ENCODE data around the gene HAUS7. TPM values are rescaled to one million over a fixed set of nuclear protein-coding genes. Genes with fewer than 3 reads are reported as not detected.

Gene HAUS7
- total RNA-seq, 1 donor from 2014 or later = 60.3 TPM

DNA sequence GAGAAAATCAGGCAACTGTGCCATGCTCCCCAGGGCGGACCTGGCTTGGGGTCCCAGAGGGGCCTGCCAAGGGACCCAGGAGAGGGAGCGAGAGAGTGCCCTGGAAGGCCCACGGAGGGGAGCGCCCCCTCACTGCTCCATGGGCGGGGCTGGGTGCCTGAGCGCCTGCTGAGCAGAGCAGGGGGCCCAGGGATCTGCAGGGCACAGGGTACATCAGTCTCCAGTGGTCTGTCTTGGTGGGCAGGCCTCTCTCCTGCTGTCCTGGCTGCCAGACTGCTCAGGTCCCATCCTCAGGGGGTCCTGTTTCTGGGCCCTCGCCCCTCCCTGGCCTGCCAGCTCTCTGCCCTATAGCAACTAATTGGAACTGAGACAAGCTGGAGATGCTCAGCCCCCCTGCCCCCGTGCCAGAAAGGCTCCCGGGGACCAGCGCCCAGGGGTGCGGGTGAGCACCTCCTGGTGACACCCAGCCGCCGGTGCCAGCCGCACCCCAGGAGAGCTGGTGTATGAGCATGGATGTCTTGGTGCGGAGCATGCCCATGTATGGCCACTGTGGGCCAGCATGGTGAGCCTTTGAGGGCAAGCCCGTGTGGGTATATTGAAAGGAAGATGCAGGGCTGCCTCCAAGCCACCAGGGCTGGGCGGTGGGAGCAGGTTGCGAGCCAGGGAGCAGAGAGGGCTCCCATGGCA is 25.7 kb upstream of the HAUS7 start:
- peak overlapping the region; percentile 95 for H3K27ac Mint-ChIP-seq (ENCODE audit: unreplicated experiment)
- TF ChIP-seq, protein P1, sequence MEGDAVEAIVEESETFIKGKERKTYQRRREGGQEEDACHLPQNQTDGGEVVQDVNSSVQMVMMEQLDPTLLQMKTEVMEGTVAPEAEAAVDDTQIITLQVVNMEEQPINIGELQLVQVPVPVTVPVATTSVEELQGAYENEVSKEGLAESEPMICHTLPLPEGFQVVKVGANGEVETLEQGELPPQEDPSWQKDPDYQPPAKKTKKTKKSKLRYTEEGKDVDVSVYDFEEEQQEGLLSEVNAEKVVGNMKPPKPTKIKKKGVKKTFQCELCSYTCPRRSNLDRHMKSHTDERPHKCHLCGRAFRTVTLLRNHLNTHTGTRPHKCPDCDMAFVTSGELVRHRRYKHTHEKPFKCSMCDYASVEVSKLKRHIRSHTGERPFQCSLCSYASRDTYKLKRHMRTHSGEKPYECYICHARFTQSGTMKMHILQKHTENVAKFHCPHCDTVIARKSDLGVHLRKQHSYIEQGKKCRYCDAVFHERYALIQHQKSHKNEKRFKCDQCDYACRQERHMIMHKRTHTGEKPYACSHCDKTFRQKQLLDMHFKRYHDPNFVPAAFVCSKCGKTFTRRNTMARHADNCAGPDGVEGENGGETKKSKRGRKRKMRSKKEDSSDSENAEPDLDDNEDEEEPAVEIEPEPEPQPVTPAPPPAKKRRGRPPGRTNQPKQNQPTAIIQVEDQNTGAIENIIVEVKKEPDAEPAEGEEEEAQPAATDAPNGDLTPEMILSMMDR (IDR thresholded peaks at IDR 0.05) = no peak
- H3K4me1 Mint-ChIP-seq (ENCODE audit: unreplicated experiment) = peaks cover 55% of the 10 kb centered on the region
- peak overlapping the region; percentile 97 for H3K4me3 Mint-ChIP-seq (ENCODE audit: unreplicated experiment)
- H3K9me3 Mint-ChIP-seq (ENCODE audit: unreplicated experiment) = no peaks in the 10 kb centered on the region
- no peaks in the 10 kb centered on the region for H3K27me3 Mint-ChIP-seq (ENCODE audit: unreplicated experiment)
- no peak for DNase-seq (ENCODE audit: extremely low spot score, unreplicated experiment)
- H3K36me3 Mint-ChIP-seq (ENCODE audit: unreplicated experiment) = peaks cover 2% of the 10 kb centered on the region

- Mint-ChIP-seq H3K27me3 (ENCODE audit: unreplicated experiment) (no peaks in the 10 kb centered on the region), H3K9me3 (ENCODE audit: unreplicated experiment) (no peaks in the 10 kb centered on the region), H3K4me3 (ENCODE audit: unreplicated experiment) (peak overlapping the region; percentile 97), H3K27ac (ENCODE audit: unreplicated experiment) (peak overlapping the region; percentile 95), H3K4me1 (ENCODE audit: unreplicated experiment) (peaks cover 55% of the 10 kb centered on the region), H3K36me3 (ENCODE audit: unreplicated experiment) (peaks cover 2% of the 10 kb centered on the region)
- no peak for DNase-seq (ENCODE audit: extremely low spot score, unreplicated experiment)
- TF ChIP-seq, protein P1 (IDR thresholded peaks at IDR 0.05) = no peak
Observed at GRCh38 chrX:153495362-153495751, 25.0 kb upstream of the HAUS7 start.

DNA sequence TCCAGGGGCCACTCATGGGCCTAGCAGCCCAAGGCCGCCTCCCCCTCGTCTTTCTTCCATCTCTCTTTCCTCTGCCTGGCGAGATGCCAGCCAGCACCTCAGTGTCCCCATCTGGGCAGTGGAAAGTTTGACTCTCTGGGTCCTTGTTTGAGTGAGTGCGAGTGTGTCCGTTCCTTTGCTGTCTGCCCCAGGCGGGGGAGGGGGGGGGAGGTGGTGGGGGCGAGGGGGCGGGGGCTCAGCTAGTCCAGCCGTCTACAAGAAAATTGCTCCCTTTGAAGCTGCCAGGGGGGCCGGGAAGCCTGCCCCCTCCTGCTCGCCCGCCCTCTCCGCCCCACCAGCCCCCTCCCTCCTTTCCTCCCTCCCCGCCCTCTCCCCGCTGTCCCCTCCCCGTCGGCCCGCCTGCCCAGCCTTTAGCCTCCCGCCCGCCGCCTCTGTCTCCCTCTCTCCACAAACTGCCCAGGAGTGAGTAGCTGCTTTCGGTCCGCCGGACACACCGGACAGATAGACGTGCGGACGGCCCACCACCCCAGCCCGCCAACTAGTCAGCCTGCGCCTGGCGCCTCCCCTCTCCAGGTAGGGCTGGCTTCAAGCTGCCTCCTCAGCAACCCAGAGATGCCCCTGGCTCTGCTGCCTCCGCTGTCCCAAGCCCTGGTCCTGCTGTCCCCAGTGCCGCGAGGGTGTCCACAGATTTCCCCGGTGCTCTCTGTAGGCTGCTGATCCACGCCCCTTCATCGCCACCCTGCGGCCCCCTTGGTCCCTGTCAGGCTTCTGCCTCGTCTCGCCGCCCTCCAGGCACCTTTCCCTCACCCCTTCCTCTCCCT is 24.4 kb upstream of the HAUS7 start, which contains the start of gene BGN:
Gene BGN (plus strand): TSS at position 440 of the 821 bp plus-strand sequence. CDS start 9,652 bp downstream, outside the sequence.
- Mint-ChIP-seq H3K4me3 (ENCODE audit: unreplicated experiment) (peak within 1 kb of the TSS; percentile 97), H3K4me1 (ENCODE audit: unreplicated experiment) (peaks cover 57% of the 10 kb centered on the region), H3K36me3 (ENCODE audit: unreplicated experiment) (peaks cover 2% of the 10 kb centered on the region), H3K27ac (ENCODE audit: unreplicated experiment) (peak within 1 kb of the TSS; percentile 95), H3K9me3 (ENCODE audit: unreplicated experiment) (no peaks in the 10 kb centered on the region), H3K27me3 (ENCODE audit: unreplicated experiment) (no peaks in the 10 kb centered on the region)
- TF ChIP-seq, protein P1 (IDR thresholded peaks at IDR 0.05) = peak; percentile 59
- DNase-seq (ENCODE audit: extremely low spot score, unreplicated experiment) = no peak

DNA sequence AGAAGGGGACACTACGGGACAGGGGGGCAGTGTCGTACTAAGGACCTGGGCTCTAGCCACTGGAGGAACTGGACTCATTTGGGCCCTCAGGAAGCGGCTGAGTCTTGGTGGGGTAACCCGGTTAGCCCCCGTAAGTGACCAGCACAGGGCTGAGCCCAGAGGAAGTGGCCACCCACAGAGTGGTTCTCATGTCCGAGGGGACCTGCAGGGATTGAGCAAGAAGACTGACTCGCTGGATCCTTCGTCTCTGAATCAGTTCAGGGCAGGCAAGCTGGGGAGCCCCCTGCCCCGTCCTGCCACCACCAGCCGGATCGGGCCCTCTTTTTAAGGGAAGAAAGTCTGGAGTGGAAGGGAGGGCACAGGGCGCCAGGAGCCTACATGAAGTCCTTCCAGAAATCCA is 23.7 kb upstream of the HAUS7 start:
- Mint-ChIP-seq H3K4me3 (ENCODE audit: unreplicated experiment) (peak overlapping the region; percentile 57), H3K4me1 (ENCODE audit: unreplicated experiment) (peaks cover 58% of the 10 kb centered on the region), H3K27me3 (ENCODE audit: unreplicated experiment) (no peaks in the 10 kb centered on the region), H3K27ac (ENCODE audit: unreplicated experiment) (peak overlapping the region; percentile 64), H3K9me3 (ENCODE audit: unreplicated experiment) (no peaks in the 10 kb centered on the region), H3K36me3 (ENCODE audit: unreplicated experiment) (peaks cover 2% of the 10 kb centered on the region)
- TF ChIP-seq, protein P1 (IDR thresholded peaks at IDR 0.05) = no peak
- DNase-seq (ENCODE audit: extremely low spot score, unreplicated experiment) = no peak

- H3K36me3 Mint-ChIP-seq (ENCODE audit: unreplicated experiment) = peaks cover 2% of the 10 kb centered on the region
- no peak overlapping the region for H3K27ac Mint-ChIP-seq (ENCODE audit: unreplicated experiment)
- no peak for DNase-seq (ENCODE audit: extremely low spot score, unreplicated experiment)
- H3K9me3 Mint-ChIP-seq (ENCODE audit: unreplicated experiment) = no peaks in the 10 kb centered on the region
- TF ChIP-seq, protein P1 (IDR thresholded peaks at IDR 0.05) = no peak
- no peaks in the 10 kb centered on the region for H3K27me3 Mint-ChIP-seq (ENCODE audit: unreplicated experiment)
- peaks cover 60% of the 10 kb centered on the region for H3K4me1 Mint-ChIP-seq (ENCODE audit: unreplicated experiment)
- no peak overlapping the region for H3K4me3 Mint-ChIP-seq (ENCODE audit: unreplicated experiment)
Observed at GRCh38 chrX:153493085-153493484, 22.7 kb upstream of the HAUS7 start.
